GM12878 (cell line): ENCODE results near the gene CD34. TPM values are rescaled to one million over a fixed set of nuclear protein-coding genes. Genes with fewer than 3 reads are reported as not detected.

ENCODE experiments used
- ATAC-seq: fragments of 200-7000 bp; cut with Tn5 transposase; 3 replicates; pipeline ENCODE4 v1.9.1; 2020; ENCODE audit warnings: mild to moderate bottlenecking, moderate library complexity
- BruUV-seq: library from RNA; stranded (reverse); fragments of 400-500 nt; replicated peaks from 2 replicates; lab custom pipeline; 2021; lab: Mats Ljungman, UMichigan
- CTCF ChIA-PET: fragments of 300-600 bp; sonication (Branson Sonifier 250); formaldehyde crosslinking; extraction: SDS; loops from one replicate; lab custom pipeline; 2021; ENCODE audit warnings: inconsistent platforms; lab: Yijun Ruan, JAX
- POLR2A ChIA-PET: fragments of 350-600 bp; formaldehyde crosslinking; extraction: SDS; loops from one replicate; lab custom pipeline; 2021; ENCODE audit warnings: inconsistent platforms; lab: Charles Lee
- RAD21 ChIA-PET: fragments of 300-600 bp; sonication (Branson Sonifier 250); formaldehyde crosslinking; loops from one replicate; lab custom pipeline; 2023; ENCODE audit warnings: antibody characterized with exemption; ENCODE audit not compliant: unreplicated experiment; lab: Charles Lee
- SMC1A ChIA-PET: fragments of 300-600 bp; sonication (Branson Sonifier 250); formaldehyde crosslinking; loops from one replicate; lab custom pipeline; 2023; ENCODE audit not compliant: unreplicated experiment, uncharacterized antibody; lab: Charles Lee
- DNase-seq: peaks from one replicate; pipeline ENCODE4 v3.0.0-alpha.2; 2011; ENCODE audit warnings: low read depth, low spot score
- FAIRE-seq: peaks from 3 replicates; lab custom pipeline; 2011; peaks lifted over from hg19 to GRCh38; lab: Jason Lieb, UNC
- H2AFZ ChIP-seq: 2 replicates; pipeline ENCODE4 v1.6.0; 2011; ENCODE audit warnings: low read depth, low read length, control low read depth; ENCODE audit not compliant: control insufficient read depth
- H3K27ac ChIP-seq: 2 replicates; pipeline ENCODE4 v1.5.1; 2011; ENCODE audit warnings: control low read depth; ENCODE audit not compliant: control insufficient read depth, insufficient read depth
- H3K27me3 ChIP-seq, 2 experiments: replicated peaks in 1 of 2; 2 replicates each; pipeline versions ENCODE4 v1.6.0 to v1.6.1; 2011; ENCODE audit warnings: low read length in 1 of 2; ENCODE audit not compliant: control insufficient read depth in 2 of 2, insufficient read depth in 2 of 2
- H3K36me3 ChIP-seq, 2 experiments: 2 replicates each; pipeline ENCODE4 v1.5.1; 2011; ENCODE audit warnings: low read length in 1 of 2; ENCODE audit not compliant: control insufficient read depth in 2 of 2, insufficient read depth in 2 of 2
- H3K4me1 ChIP-seq: 2 replicates; pipeline ENCODE4 v1.6.1; 2011; ENCODE audit warnings: mild to moderate bottlenecking, low read length, moderate library complexity, mixed read lengths; ENCODE audit not compliant: control insufficient read depth, insufficient read depth
- H3K4me2 ChIP-seq: 2 replicates; pipeline ENCODE4 v1.6.0; 2011; ENCODE audit warnings: control low read depth; ENCODE audit not compliant: control insufficient read depth, insufficient read depth
- H3K4me3 ChIP-seq: fragments of 200-600 bp; sonication (generic); 2 replicates; pipeline ENCODE4 v1.5.1; 2016
- H3K79me2 ChIP-seq: 2 replicates; pipeline ENCODE4 v1.6.0; 2011; ENCODE audit warnings: low read length; ENCODE audit not compliant: control insufficient read depth, insufficient read depth
- H3K9ac ChIP-seq: 2 replicates; pipeline ENCODE4 v1.8.0; 2011; ENCODE audit warnings: low read length, control low read depth, mixed read lengths; ENCODE audit not compliant: control insufficient read depth, insufficient read depth
- H3K9me3 ChIP-seq: replicated peaks from 3 replicates; pipeline ENCODE4 v1.5.1; 2011; ENCODE audit warnings: mild to moderate bottlenecking, low read length; ENCODE audit not compliant: control insufficient read depth, insufficient read depth
- H4K20me1 ChIP-seq: 2 replicates; pipeline ENCODE4 v1.6.0; 2011; ENCODE audit not compliant: control insufficient read depth, insufficient read depth
- CBX5 ChIP-seq: sonication (generic); IDR thresholded peaks from 2 replicates; pipeline ENCODE4 v1.6.1; 2016; ENCODE audit warnings: low read depth, moderate library complexity, mild to moderate bottlenecking, inconsistent platforms
- EP300 ChIP-seq, 2 experiments: fragments of 150-350 bp in 1 of 2; IDR thresholded peaks; 2 replicates each; pipeline ENCODE4 v1.6.1; 2011 to 2012; ENCODE audit warnings: low read depth in 2 of 2, low read length in 2 of 2, borderline replicate concordance in 1 of 2, improper control_type of control experiment in 1 of 2, inconsistent platforms in 1 of 2; ENCODE audit not compliant: control insufficient read depth in 1 of 2
- FOS ChIP-seq: IDR thresholded peaks from 3 replicates; pipeline ENCODE4 v1.6.1; 2011; ENCODE audit warnings: borderline replicate concordance; ENCODE audit not compliant: insufficient read length; ENCODE audit errors: extremely low read depth
- FOXK2 ChIP-seq: fragments of 450-650 bp; IDR thresholded peaks from 2 replicates; pipeline ENCODE4 v1.6.1; 2017; ENCODE audit warnings: mild to moderate bottlenecking, moderate library complexity
- HDGF ChIP-seq: fragments of 450-650 bp; IDR thresholded peaks from 2 replicates; pipeline ENCODE4 v1.6.1; 2016; ENCODE audit warnings: antibody characterized with exemption
- HSF1 ChIP-seq: fragments of 150-350 bp; IDR thresholded peaks from 2 replicates; pipeline ENCODE4 v1.6.1; 2014; ENCODE audit warnings: mild to moderate bottlenecking, low read depth, low read length
- MEF2A ChIP-seq: IDR thresholded peaks from 2 replicates; pipeline ENCODE4 v1.6.1; 2011; ENCODE audit warnings: low read depth, mild to moderate bottlenecking, low read length, moderate library complexity; ENCODE audit not compliant: insufficient read depth
- NFXL1 ChIP-seq: fragments of 450-650 bp; IDR thresholded peaks from 2 replicates; pipeline ENCODE4 v1.6.1; 2017; ENCODE audit warnings: antibody characterized with exemption, mild to moderate bottlenecking, borderline replicate concordance
- NRF1 ChIP-seq: conservative IDR thresholded peaks from 2 replicates; pipeline ENCODE4 v1.6.1; 2011; ENCODE audit warnings: mild to moderate bottlenecking, low read depth, low read length, improper control_type of control experiment
- PKNOX1 ChIP-seq: fragments of 450-650 bp; IDR thresholded peaks from 2 replicates; pipeline ENCODE4 v1.6.1; 2016; ENCODE audit warnings: mild to moderate bottlenecking
- PML ChIP-seq: IDR thresholded peaks from 2 replicates; pipeline ENCODE4 v1.6.1; 2012; ENCODE audit warnings: low read length, inconsistent platforms
- POLR2AphosphoS2 ChIP-seq: IDR thresholded peaks from 2 replicates; pipeline ENCODE4 v1.6.1; 2011; ENCODE audit warnings: low read depth, mild to moderate bottlenecking, low read length, improper control_type of control experiment, moderate library complexity
- TARDBP ChIP-seq: IDR thresholded peaks from 2 replicates; pipeline ENCODE4 v1.6.1; 2016; ENCODE audit warnings: borderline replicate concordance
- WGBS: methylation state at CpG from one replicate; pipeline ENCODE4 v1.1.6; 2016; ENCODE audit warnings: low lambda C conversion rate; ENCODE audit not compliant: insufficient replicate concordance, insufficient coverage; ENCODE audit errors: missing lambda C conversion rate; 5-methylcytosine and 5-hydroxymethylcytosine counted together
- in situ Hi-C: fragments of 300-500 bp; cut with MboI; formaldehyde crosslinking; loops from 9 replicates; pipeline ENCODE4 v1.14.3; 2018; ENCODE audit warnings: mixed read lengths
- intact Hi-C: fragments of 100-400 bp; cut with micrococcal nuclease; formaldehyde crosslinking; loops from one replicate; pipeline ENCODE4 v1.14.2; 2022; ENCODE audit not compliant: unreplicated experiment
- polyA plus RNA-seq, 11 experiments: library from polyadenylated mRNA; depleted of rRNA in 4 of 11; unstranded in 6 of 11; stranded (reverse) in 5 of 11; fragments of >200 nt; fragmentation: Nextera tagmentation in 4 of 11; fragmentation: Illumina TruSeq in 1 of 11; extraction: Ambion mirVana in 4 of 11; extraction: Trizol in 1 of 11; gene quantifications; 1 replicate in 1 of 11; 2 replicates in 10 of 11; pipeline versions ENCODE4 v1.2.1 to v1.2.3, GENCODE V29; 2011 to 2016; ENCODE audit warnings: inconsistent platforms in 2 of 11, missing spikeins in 2 of 11, low read depth in 1 of 11
- total RNA-seq, 4 experiments: library from RNA; depleted of rRNA in 3 of 4; stranded (reverse); fragments of >200 nt in 3 of 4; fragmentation: Illumina TruSeq in 1 of 4; extraction: Trizol in 1 of 4; gene quantifications; 2 replicates each; pipeline versions ENCODE4 v1.2.1 to v1.2.3, GENCODE V29; 2013 to 2021

The CD34 gene
- total and polyA plus RNA-seq, 10 of the 15 experiments (the other 5 are each of a cell fraction or from before 2014, with no cell fraction given) = under 0.01 to 0.08 (median 0.02) TPM; not detected in 6

- no peak for TF ChIP-seq CBX5
- no peak for TF ChIP-seq NRF1
- no peak for TF ChIP-seq FOXK2
- no peak for TF ChIP-seq MEF2A
- TF ChIP-seq HDGF = no peak
- no peak for TF ChIP-seq EP300 (IDR thresholded peaks at IDR 0.05; ENCODE audit: borderline replicate concordance in 1 of 2, control insufficient read depth in 1 of 2, low read depth in 2 of 2, low read length in 2 of 2)
- no peak for TF ChIP-seq HSF1
- no peak for TF ChIP-seq PML
- TF ChIP-seq TARDBP = no peak
Measured at GRCh38 chr1:207849646-207850045, 61.3 kb downstream of the CD34 start (continued).

GRCh38 chr1:207849016-207849415 is 61.9 kb downstream of the CD34 start:
- ChIA-PET SMC1A (interaction anchor here (1.3 to 4.2 kb wide), 4 partner anchors 13 to 37 kb away, joined by 3 to 13 read pairs (median 7); no protein-coding TSS in a partner anchor), RAD21 (interaction anchor here (0.8 to 1.7 kb wide), 3 partner anchors 15 to 20 kb away, joined by 3 to 5 read pairs (median 3); no protein-coding TSS in a partner anchor), CTCF (interaction anchor here (0.7 to 2.1 kb wide), 5 partner anchors 8 to 49 kb away, joined by 3 to 8 read pairs (median 4); no protein-coding TSS in a partner anchor), POLR2A (interaction anchor here (1.0 to 1.6 kb wide), 3 partner anchors 16 to 25 kb away, joined by 4 to 5 read pairs (median 4); no protein-coding TSS in a partner anchor)
- intact Hi-C loops = no loop called here
- TF ChIP-seq POLR2AphosphoS2 = no peak
- TF ChIP-seq NFXL1 = no peak
- TF ChIP-seq FOS = no peak
- peak; percentile 34; the same call in 1 of the 2 replicates for TF ChIP-seq PKNOX1
- Histone ChIP-seq H4K20me1 (no peaks in the 10 kb centered on the region), H3K9me3 (no peaks in the 10 kb centered on the region), H3K4me1 (peaks cover 3% of the 10 kb centered on the region; the same call in 1 of the 2 replicates), H3K27me3 (no peaks in the 10 kb centered on the region), H3K4me3 (no peak overlapping the region), H3K36me3 (peaks cover 2% of the 10 kb centered on the region in 2 experiments; a peak in 2 of 4 replicates), H3K79me2 (no peaks in the 10 kb centered on the region), H3K27ac (no peak overlapping the region), H2AFZ (no peak overlapping the region), H3K9ac (no peak overlapping the region), H3K4me2 (no peak overlapping the region)
- 87% methylated on average over 3 of the region's 3 CpGs for WGBS
- BruUV-seq = no TSS peak
- FAIRE-seq (no peak), DNase-seq (no peak), ATAC-seq (no peak)
- in situ Hi-C loops = no loop called here
